Stimulated activated CD4-positive, alpha-beta T cell treated with anti-CD3 and anti-CD28 coated beads, Interleukin-1b, Interleukin-23, amount 100 ng/mL, for 24 hours (primary cell): ENCODE measurements around the gene HASPIN.

ENCODE experiments used
- DNase-seq, 4 experiments: peaks; one replicate each; pipeline ENCODE4 v3.0.0-alpha.2; 2020; ENCODE audit warnings: low read depth in 4 of 4, low spot score in 1 of 4

Gene HASPIN

GRCh38 chr17:3723556-3724377, at the start of gene HASPIN:
Gene HASPIN (plus strand): TSS chr17:3723903. CDS start chr17:3723936, 33 bp downstream.
- DNase-seq = peak; percentile 83 to 90 (median 88)

GRCh38 chr17:3675886-3676285, 47.8 kb upstream of the HASPIN start:
- DNase-seq = no peak

GRCh38 chr17:3678095-3678820, 45.4 kb upstream of the HASPIN start:
- DNase-seq = no peak

- no peak for DNase-seq
These were observed 44.7 kb upstream of the HASPIN start for GRCh38 chr17:3678821-3679530.

GRCh38 chr17:3679531-3680126, 44.1 kb upstream of the HASPIN start:
- no peak for DNase-seq

- DNase-seq = no peak
These were observed 42.6 kb upstream of the HASPIN start for GRCh38 chr17:3681057-3681456.

- no peak for DNase-seq
These were observed 42.1 kb upstream of the HASPIN start for GRCh38 chr17:3681565-3681964.

- DNase-seq = no peak
These were observed 41.7 kb upstream of the HASPIN start for GRCh38 chr17:3682033-3682432.

- DNase-seq = peak; percentile 33 to 43 (median 36)
These were observed 40.6 kb upstream of the HASPIN start for GRCh38 chr17:3683054-3683511.

GRCh38 chr17:3685174-3685573, 38.5 kb upstream of the HASPIN start:
- DNase-seq = no peak

- no peak for DNase-seq
These were observed 35.6 kb upstream of the HASPIN start for GRCh38 chr17:3688027-3688553.

- DNase-seq = no peak
These were observed 34.8 kb upstream of the HASPIN start for GRCh38 chr17:3688852-3689261.

- no peak for DNase-seq
These were observed 34.2 kb upstream of the HASPIN start for GRCh38 chr17:3689262-3690093.

- no peak for DNase-seq
These were observed 33.5 kb upstream of the HASPIN start for GRCh38 chr17:3690094-3690715.

- no peak for DNase-seq
These were observed 32.1 kb upstream of the HASPIN start for GRCh38 chr17:3691617-3692067.

- DNase-seq = no peak
These were observed 31.4 kb upstream of the HASPIN start for GRCh38 chr17:3692346-3692745.

- no peak for DNase-seq
These were observed 30.6 kb upstream of the HASPIN start for GRCh38 chr17:3693141-3693540.

GRCh38 chr17:3693829-3694231, 29.9 kb upstream of the HASPIN start:
- no peak for DNase-seq

GRCh38 chr17:3695129-3695722, 28.5 kb upstream of the HASPIN start:
- DNase-seq = no peak
